ENCODE results near the gene UBE4A. TPM values are rescaled to one million over a fixed set of nuclear protein-coding genes. Genes with fewer than 3 reads are reported as not detected.

Gene UBE4A
- total and polyA plus RNA-seq, 9 of the 15 experiments (the other 6 are each of a cell fraction or from before 2014, with no cell fraction given), result 13.5 to 45.2 (median 26.8) TPM

- TF ChIP-seq ZBTB11 (CRISPR knock-in tag; IDR thresholded peaks at IDR 0.05) (no peak), HEY1 (CRISPR knock-in tag; IDR thresholded peaks at IDR 0.05; ENCODE audit: borderline replicate concordance) (no peak), BDP1 (IDR thresholded peaks at IDR 0.05; ENCODE audit: insufficient read depth, insufficient read length) (no peak), ZFP30 (CRISPR knock-in tag; IDR thresholded peaks at IDR 0.05; ENCODE audit: borderline replicate concordance) (no peak), NFE2L1 (tag; IDR thresholded peaks at IDR 0.05; ENCODE audit: borderline replicate concordance, low read depth) (no peak), RB1 (IDR thresholded peaks at IDR 0.05; ENCODE audit: low read depth) (no peak), PYGO2 (tag; IDR thresholded peaks at IDR 0.05) (0 out of 2 replicates have a peak, but pooled peaks have one; percentile 16), FOXA1 (IDR thresholded peaks at IDR 0.05; ENCODE audit: borderline replicate concordance) (no peak), CCNT2 (IDR thresholded peaks at IDR 0.05; ENCODE audit: borderline replicate concordance, extremely low read depth, insufficient read length, low read depth, low read length) (no peak), MYC (IDR thresholded peaks at IDR 0.05; ENCODE audit: low read depth, low read length) (0 out of 2 replicates have a peak, but pooled peaks have one; percentile 19), MYC (CRISPR knock-in tag; IDR thresholded peaks at IDR 0.05; ENCODE audit: borderline replicate concordance, low read depth) (no peak), HDAC3 (IDR thresholded peaks at IDR 0.05; ENCODE audit: borderline replicate concordance, partially characterized antibody) (no peak), PHF8 (IDR thresholded peaks at IDR 0.05; ENCODE audit: borderline replicate concordance, low read length) (no peak), ZBTB9 (CRISPR knock-in tag; IDR thresholded peaks at IDR 0.05) (no peak), RHOXF2B (CRISPR knock-in tag; conservative IDR thresholded peaks at IDR 0.05) (no peak), NCOA6 (IDR thresholded peaks at IDR 0.05) (no peak), KDM4B (IDR thresholded peaks at IDR 0.05; ENCODE audit: borderline replicate concordance in 2 of 2, low read depth in 1 of 2) (no peak), NEUROD1 (IDR thresholded peaks at IDR 0.05; ENCODE audit: borderline replicate concordance, low read depth, low read length, partially characterized antibody) (no peak), ZNF507 (tag; conservative IDR thresholded peaks at IDR 0.05) (no peak), NFYB (IDR thresholded peaks at IDR 0.05; ENCODE audit: extremely low read depth, insufficient read length) (no peak), FOXO4 (CRISPR knock-in tag; IDR thresholded peaks at IDR 0.05) (no peak), ZNF347 (CRISPR knock-in tag; IDR thresholded peaks at IDR 0.05; ENCODE audit: low read depth) (no peak), EWSR1 (IDR thresholded peaks at IDR 0.05; ENCODE audit: borderline replicate concordance, low read depth, partially characterized antibody) (no peak)
Measured at GRCh38 chr11:118434123-118434552, 74.7 kb downstream of the UBE4A start (continued).

All from K562 (cell line).